Measurements from ENCODE around the gene FAXDC2. TPM values are rescaled to one million over a fixed set of nuclear protein-coding genes. Genes with fewer than 3 reads are reported as not detected.

FAXDC2 gene
- total RNA-seq, 4 donors from 2014 or later, result 27.6 to 32.1 (median 29.5) TPM

DNA sequence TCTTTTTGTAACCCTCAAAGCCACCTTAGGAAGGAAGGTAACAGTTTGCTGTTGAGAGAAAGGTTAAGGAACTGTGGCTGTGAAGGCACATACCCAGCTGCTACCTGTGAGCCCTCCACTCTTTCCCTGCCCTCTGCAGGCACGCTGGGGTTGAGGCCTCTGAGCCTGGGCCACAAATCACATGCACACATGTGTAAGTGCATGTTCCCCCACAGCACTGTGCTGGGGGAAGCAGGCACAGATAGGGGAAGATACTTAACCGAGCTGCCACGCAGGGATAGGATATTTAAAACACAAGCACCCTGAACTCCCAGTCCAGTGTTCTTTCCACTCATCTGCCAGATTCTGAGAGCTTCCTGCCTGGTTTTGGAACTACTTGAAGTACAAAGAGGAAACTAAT lies 77.1 kb downstream of the FAXDC2 start:
- Histone ChIP-seq H3K4me3 (no peak overlapping the region), H3K9me3 (no peaks in the 10 kb centered on the region), H3K36me3 (no peaks in the 10 kb centered on the region), H3K4me1 (peaks cover 83 to 96% (median 88%) of the 10 kb centered on the region in 4 donors), H3K27me3 (no peaks in the 10 kb centered on the region), H3K27ac (replicated peaks in 1 of 4) (no peak overlapping the region)
- 60% methylated on average over 1 of the region's 3 CpGs for WGBS
- intact Hi-C loops (cut with DNase I), result no loop called here
- no peak for TF ChIP-seq POLR2AphosphoS5 (IDR thresholded peaks at IDR 0.05)
- TF ChIP-seq, protein P1, sequence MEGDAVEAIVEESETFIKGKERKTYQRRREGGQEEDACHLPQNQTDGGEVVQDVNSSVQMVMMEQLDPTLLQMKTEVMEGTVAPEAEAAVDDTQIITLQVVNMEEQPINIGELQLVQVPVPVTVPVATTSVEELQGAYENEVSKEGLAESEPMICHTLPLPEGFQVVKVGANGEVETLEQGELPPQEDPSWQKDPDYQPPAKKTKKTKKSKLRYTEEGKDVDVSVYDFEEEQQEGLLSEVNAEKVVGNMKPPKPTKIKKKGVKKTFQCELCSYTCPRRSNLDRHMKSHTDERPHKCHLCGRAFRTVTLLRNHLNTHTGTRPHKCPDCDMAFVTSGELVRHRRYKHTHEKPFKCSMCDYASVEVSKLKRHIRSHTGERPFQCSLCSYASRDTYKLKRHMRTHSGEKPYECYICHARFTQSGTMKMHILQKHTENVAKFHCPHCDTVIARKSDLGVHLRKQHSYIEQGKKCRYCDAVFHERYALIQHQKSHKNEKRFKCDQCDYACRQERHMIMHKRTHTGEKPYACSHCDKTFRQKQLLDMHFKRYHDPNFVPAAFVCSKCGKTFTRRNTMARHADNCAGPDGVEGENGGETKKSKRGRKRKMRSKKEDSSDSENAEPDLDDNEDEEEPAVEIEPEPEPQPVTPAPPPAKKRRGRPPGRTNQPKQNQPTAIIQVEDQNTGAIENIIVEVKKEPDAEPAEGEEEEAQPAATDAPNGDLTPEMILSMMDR (IDR thresholded peaks at IDR 0.05), result no peak
- no peak for TF ChIP-seq EP300 (IDR thresholded peaks at IDR 0.05)
- no peak for DNase-seq (ENCODE audit: extremely low spot score)

DNA sequence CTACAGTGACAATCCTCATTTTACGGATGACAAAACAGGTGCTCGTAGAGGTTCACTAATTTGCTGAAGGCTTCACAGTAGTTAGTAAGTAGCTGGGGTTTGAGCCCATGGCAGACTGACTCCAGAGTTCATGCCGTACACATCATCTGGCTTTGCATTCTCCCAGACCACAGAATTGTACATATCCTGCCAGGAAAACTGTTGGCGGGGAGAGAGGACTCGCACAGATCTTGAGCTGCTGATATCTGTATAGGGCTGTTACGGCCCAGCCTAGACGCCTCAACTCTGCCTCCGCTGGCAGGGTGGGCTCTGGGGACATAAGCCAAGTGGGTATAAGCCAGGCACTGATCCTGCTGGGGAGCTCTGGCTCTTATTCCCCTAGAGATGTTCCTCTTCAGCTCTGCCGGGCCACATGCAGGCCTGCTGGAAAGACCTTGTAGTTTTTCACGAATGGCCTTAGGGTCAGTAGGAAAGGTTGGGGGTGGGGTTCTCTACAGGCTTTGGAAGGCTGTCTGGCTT lies 79.0 kb downstream of the FAXDC2 start:
- WGBS, result 27% methylated on average over 6 of the region's 10 CpGs
- Histone ChIP-seq H3K4me3 (peak overlapping the region in 1 of 4 donors; percentile 29), H3K27ac (replicated peaks in 1 of 4) (peak overlapping the region; percentile 9 to 57 (median 29)), H3K9me3 (no peaks in the 10 kb centered on the region), H3K4me1 (peaks cover 92 to 97% (median 96%) of the 10 kb centered on the region in 4 donors), H3K36me3 (no peaks in the 10 kb centered on the region), H3K27me3 (no peaks in the 10 kb centered on the region)
- DNase-seq (ENCODE audit: extremely low spot score), result no peak
- intact Hi-C loops (cut with DNase I), result no loop called here
- TF ChIP-seq EP300 (IDR thresholded peaks at IDR 0.05) (no peak), POLR2AphosphoS5 (IDR thresholded peaks at IDR 0.05) (no peak), POLR2A (IDR thresholded peaks at IDR 0.05; ENCODE audit: low read depth) (no peak)
- TF ChIP-seq, protein P1 (IDR thresholded peaks at IDR 0.05), result no peak

DNA sequence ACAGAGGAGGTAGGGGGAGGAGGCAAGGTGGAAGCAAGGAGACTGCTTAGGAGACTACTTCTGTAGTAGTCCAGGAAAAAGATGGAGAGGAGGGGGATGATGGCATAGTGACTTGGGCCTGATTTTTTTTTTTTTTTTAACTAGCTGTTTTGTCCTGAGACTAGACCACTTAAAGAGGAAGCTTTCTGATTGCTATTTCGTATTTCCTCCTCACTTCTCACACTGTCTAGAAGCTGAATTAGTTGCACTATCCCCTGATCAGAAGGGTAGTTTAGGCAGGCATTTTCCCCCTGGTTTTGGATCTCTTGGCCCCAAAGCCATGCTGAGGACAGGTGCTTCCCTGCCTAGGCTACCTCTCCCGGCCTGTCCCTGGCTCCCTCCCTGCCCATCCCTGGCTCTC lies 80.3 kb downstream of the FAXDC2 start:
- Histone ChIP-seq H3K27me3 (no peaks in the 10 kb centered on the region), H3K27ac (replicated peaks in 1 of 4) (peak overlapping the region in 1 of 4 donors; percentile 57), H3K4me3 (no peak overlapping the region), H3K36me3 (no peaks in the 10 kb centered on the region), H3K4me1 (peaks cover 92 to 97% (median 96%) of the 10 kb centered on the region in 4 donors), H3K9me3 (no peaks in the 10 kb centered on the region)
- TF ChIP-seq EP300 (IDR thresholded peaks at IDR 0.05), result no peak
- no peak for TF ChIP-seq POLR2AphosphoS5 (IDR thresholded peaks at IDR 0.05)
- TF ChIP-seq POLR2A (IDR thresholded peaks at IDR 0.05; ENCODE audit: low read depth), result no peak
- TF ChIP-seq, protein P1 (IDR thresholded peaks at IDR 0.05), result no peak
- WGBS, result 77% methylated on average over 2 of the region's 2 CpGs
- intact Hi-C loops (cut with DNase I), result no loop called here
- no peak for DNase-seq (ENCODE audit: extremely low spot score)

Small RNA genes within 50 kb of the gene (small RNA-seq; reads per million reads assigned to genes)
- gene MIR378H, result 0 reads per million in 3 donors

Other genes with a start within 250 kb of the FAXDC2 start
- gene LARP1, start 95.2 kb downstream of the FAXDC2 start, total RNA-seq, result 100 to 1,000 TPM in 2 of 4 donors, 10 to 100 TPM in 2; 79.7 to 128 (median 101) TPM
- 10 to 100 TPM; 41.1 to 72.6 (median 62.2) TPM for gene CNOT8, start 8.0 kb upstream of the FAXDC2 start, total RNA-seq
- gene GEMIN5, start 87.6 kb upstream of the FAXDC2 start, total RNA-seq, result 10 to 100 TPM; 14.1 to 20.4 (median 17.3) TPM
- gene MRPL22, start 90.5 kb upstream of the FAXDC2 start, total RNA-seq, result 10 to 100 TPM in 3 of 4 donors, 1 to 10 TPM in 1; 8.7 to 31.4 (median 17.2) TPM
- under 1 TPM in 2 of 4 donors, not detected in 2; under 0.01 TPM for gene KIF4B, start 163.2 kb upstream of the FAXDC2 start, total RNA-seq